ENCODE data around the gene RAC2.

Gene RAC2

GRCh38 chr22:37248251-37248650 is 4.2 kb upstream of the RAC2 start:
- TF ChIP-seq, protein P1, sequence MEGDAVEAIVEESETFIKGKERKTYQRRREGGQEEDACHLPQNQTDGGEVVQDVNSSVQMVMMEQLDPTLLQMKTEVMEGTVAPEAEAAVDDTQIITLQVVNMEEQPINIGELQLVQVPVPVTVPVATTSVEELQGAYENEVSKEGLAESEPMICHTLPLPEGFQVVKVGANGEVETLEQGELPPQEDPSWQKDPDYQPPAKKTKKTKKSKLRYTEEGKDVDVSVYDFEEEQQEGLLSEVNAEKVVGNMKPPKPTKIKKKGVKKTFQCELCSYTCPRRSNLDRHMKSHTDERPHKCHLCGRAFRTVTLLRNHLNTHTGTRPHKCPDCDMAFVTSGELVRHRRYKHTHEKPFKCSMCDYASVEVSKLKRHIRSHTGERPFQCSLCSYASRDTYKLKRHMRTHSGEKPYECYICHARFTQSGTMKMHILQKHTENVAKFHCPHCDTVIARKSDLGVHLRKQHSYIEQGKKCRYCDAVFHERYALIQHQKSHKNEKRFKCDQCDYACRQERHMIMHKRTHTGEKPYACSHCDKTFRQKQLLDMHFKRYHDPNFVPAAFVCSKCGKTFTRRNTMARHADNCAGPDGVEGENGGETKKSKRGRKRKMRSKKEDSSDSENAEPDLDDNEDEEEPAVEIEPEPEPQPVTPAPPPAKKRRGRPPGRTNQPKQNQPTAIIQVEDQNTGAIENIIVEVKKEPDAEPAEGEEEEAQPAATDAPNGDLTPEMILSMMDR (IDR thresholded peaks at IDR 0.05): no peak

DNA sequence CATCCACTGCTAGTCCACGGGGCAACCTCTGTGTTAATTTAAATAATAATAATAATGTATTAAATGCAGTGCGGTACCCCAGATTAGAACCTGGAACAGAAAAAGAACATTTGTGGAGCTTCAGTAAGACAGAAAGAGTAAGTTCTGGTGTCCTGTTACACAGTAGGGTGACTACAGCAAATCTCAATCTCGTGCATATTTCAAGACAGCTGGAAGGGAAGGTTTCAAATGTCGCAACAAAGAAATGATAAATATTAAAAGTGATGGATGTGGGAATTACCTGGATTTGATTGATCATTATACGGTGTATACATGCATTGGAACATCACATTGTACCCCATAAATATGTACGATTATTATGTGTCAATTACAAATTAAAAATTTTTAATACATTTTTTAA is 1.7 kb upstream of the RAC2 start:
- TF ChIP-seq, protein P1 (IDR thresholded peaks at IDR 0.05): no peak

DNA sequence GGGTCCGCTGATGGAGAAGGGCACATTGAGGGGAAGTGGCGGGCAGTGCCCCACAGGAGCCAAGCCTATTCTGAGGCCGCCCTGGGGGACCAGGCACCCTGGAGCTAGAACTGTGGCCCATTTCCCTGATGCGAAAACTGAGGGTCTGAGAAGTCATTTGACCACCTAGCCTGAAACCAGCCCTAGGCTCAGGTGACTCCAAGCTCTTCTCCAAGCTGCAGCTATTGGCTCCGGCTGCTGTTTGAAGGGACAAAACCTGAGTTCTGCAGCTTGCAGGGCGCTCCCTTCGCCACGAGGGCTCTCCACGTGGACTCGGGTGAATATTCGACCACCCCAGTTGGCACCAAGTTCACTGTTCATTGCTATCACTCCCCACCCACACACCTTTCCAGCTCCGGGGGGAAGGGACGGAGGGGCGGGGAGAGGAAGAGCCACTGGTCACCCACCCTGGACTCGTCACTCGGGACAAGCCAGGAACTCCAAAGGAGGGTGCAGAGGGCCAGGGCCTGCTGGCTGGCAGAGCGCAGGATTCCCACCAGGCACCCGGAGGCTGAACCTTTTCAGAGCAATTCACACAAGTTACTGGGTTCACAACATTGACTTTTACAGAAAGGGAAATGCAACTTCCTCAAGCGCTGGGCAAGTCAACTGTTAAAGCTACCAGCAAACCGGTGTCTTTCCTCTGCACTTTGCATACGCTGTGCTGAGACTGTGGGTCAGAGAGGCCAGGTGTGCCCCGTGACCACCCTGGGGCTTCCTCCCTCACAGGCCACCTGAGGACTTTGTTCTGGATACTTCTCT is 1.1 kb upstream of the RAC2 start:
- TF ChIP-seq, protein P1 (IDR thresholded peaks at IDR 0.05): no peak

DNA sequence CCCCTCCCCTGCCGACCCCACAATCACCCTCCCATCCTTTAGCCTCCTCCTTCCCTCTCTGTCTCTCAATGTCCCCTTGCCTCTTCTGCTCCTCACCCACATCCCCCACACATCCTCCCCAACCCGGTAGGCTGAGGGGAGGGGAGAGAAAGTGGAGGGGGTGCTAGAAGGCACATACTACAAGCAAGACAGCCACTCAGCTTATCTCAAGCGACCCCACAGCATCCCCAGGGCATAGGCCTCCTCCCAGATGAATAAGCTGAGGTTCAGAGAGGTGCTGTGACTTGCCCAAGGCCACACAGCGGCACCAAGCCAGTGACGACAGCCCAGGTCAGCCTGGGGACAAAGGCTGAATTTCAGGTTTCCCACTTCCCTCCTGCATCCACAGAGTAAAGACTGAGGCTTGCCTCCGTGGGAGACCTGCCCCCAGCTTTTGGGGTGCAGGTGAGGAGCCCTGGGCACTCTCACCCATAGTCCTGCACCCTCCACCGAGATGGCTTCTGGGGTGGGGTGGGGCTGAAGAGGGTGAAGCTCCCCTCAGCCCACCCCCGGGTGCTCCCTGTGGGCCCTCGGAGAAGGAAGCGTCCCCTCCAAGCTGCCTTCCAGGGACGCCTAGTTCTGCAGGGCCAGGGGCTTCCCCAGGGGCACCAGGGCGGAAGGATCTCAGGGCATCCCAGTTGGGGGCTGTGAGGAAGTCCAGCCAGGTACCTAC is 511 bp downstream of the RAC2 start:
- TF ChIP-seq, protein P1 (IDR thresholded peaks at IDR 0.05): no peak

- TF ChIP-seq, protein P1 (IDR thresholded peaks at IDR 0.05): no peak
These were observed 1.6 kb downstream of the RAC2 start for GRCh38 chr22:37242395-37242918.

DNA sequence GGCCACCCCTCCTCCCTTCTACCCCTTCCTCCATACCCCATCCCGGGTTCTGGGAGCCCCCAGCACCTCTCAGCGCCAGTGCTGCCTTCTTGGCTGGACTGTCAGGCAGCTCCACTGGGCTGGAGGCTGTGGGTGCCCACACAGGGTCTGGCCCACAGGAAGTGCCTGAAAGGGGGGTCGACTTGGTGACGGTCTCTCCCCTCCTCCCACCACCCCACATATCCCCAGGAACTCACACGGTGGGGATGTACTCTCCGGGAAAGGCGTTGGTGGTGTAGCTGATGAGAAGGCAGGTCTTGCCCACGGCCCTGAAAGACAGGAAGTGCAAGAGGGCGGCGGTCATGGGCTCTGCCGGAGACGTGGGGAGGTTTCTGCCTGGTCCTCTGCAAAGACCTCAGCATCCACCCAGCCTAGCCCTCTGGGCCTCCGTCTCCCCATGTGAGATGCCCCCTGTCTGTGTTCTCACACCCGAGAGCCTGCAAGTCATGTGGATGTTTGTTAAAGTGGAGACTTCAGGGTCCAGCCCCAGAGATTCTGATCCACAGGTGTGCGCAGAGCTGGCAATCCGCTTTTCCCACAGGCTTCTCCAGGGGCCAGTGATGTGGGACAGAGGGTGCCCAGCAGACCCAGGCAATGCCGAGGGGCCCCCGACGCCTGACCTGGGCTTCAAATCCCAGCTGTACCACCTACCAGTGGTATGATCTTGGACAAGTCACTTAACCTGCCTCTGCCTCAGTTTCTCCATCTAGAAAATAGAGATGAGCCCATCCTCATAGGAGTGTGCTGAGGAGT is 2.5 kb downstream of the RAC2 start:
- TF ChIP-seq, protein P1 (IDR thresholded peaks at IDR 0.05): no peak

- TF ChIP-seq, protein P1 (IDR thresholded peaks at IDR 0.05): no peak
These were observed 3.1 kb downstream of the RAC2 start for GRCh38 chr22:37240941-37241320.
